Measurements from ENCODE around the gene AIG1.

The AIG1 gene

GRCh38 chr6:143333081-143333480 is 272.4 kb downstream of the AIG1 start:
- Histone ChIP-seq H3K27me3 (replicated peaks; ENCODE audit: insufficient read depth, low read length) (no peaks in the 10 kb centered on the region), H2AFZ (ENCODE audit: low read length) (no peak overlapping the region), H3K9me2 (replicated peaks; ENCODE audit: insufficient read depth, low read length) (no peaks in the 10 kb centered on the region), H3K4me1 (ENCODE audit: low read length) (no peaks in the 10 kb centered on the region), H3K4me2 (ENCODE audit: low read depth, low read length) (no peak overlapping the region), H3F3A (ENCODE audit: insufficient read depth, low read length) (no peaks in the 10 kb centered on the region), H3K9me3 (replicated peaks; ENCODE audit: insufficient read depth, low read length) (no peaks in the 10 kb centered on the region), H3K79me2 (ENCODE audit: low read length) (no peaks in the 10 kb centered on the region), H3K36me3 (replicated peaks; ENCODE audit: insufficient read depth, low read length) (no peaks in the 10 kb centered on the region), H3K4me3 (ENCODE audit: low read length) (no peak overlapping the region), H3K9ac (ENCODE audit: low read length) (no peak overlapping the region), H4K20me1 (ENCODE audit: insufficient read depth, low read length) (no peaks in the 10 kb centered on the region), H3K27ac (ENCODE audit: low read length) (no peak overlapping the region)
- TF ChIP-seq, protein P1, sequence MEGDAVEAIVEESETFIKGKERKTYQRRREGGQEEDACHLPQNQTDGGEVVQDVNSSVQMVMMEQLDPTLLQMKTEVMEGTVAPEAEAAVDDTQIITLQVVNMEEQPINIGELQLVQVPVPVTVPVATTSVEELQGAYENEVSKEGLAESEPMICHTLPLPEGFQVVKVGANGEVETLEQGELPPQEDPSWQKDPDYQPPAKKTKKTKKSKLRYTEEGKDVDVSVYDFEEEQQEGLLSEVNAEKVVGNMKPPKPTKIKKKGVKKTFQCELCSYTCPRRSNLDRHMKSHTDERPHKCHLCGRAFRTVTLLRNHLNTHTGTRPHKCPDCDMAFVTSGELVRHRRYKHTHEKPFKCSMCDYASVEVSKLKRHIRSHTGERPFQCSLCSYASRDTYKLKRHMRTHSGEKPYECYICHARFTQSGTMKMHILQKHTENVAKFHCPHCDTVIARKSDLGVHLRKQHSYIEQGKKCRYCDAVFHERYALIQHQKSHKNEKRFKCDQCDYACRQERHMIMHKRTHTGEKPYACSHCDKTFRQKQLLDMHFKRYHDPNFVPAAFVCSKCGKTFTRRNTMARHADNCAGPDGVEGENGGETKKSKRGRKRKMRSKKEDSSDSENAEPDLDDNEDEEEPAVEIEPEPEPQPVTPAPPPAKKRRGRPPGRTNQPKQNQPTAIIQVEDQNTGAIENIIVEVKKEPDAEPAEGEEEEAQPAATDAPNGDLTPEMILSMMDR (IDR thresholded peaks at IDR 0.05; ENCODE audit: low read length) = no peak
- TF ChIP-seq EZH2phosphoT487 (IDR thresholded peaks at IDR 0.05; ENCODE audit: low read length) = no peak
- no peak for TF ChIP-seq EZH2 (optimal IDR thresholded peaks at IDR 0.05; ENCODE audit: low read depth, low read length)
- DNase-seq = no peak

DNA sequence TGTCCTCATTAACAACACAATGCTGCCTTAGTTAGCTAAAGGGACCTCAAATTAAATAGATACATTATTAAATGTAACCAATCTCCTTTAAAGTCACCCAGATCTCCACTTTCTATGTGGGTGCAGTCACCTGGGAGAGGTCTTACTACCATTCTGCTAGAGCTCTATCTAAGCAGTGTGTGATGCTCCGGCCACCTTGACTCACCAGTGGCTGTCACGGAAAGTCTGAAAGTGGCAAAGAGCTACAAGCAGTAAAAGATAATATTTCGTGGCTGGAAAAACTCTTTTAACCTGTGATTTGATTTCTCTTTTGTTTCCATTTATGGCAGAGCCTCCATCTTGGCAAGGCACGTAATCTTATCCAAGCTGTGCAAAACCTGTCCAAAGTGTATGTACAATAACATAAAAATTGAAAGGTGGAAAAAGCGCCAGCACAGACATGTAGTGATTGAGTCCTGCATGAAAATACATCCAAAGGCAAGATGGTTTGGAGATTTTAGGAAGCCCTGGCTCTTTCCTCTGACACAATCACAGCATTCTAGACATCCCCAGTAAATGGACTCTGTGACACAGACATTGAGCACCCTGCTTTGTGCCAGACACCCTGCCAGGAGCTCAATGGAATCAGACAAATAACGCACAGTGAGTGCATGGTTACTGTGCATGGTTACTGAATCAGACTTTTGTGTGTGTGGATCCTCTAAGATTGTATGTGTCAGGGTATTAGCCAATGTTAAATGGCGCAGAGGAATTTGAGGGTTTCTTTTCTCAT is 273.2 kb downstream of the AIG1 start:
- no peaks in the 10 kb centered on the region for H3K4me1 ChIP-seq (ENCODE audit: low read length)
- H3K4me2 ChIP-seq (ENCODE audit: low read depth, low read length) = no peak overlapping the region
- no peaks in the 10 kb centered on the region for H3K9me2 ChIP-seq (replicated peaks; ENCODE audit: insufficient read depth, low read length)
- no peak overlapping the region for H3K4me3 ChIP-seq (ENCODE audit: low read length)
- no peak for TF ChIP-seq EZH2phosphoT487 (IDR thresholded peaks at IDR 0.05; ENCODE audit: low read length)
- TF ChIP-seq, protein P1 (IDR thresholded peaks at IDR 0.05; ENCODE audit: low read length) = no peak
- no peak for TF ChIP-seq EZH2 (optimal IDR thresholded peaks at IDR 0.05; ENCODE audit: low read depth, low read length)
- H3F3A ChIP-seq (ENCODE audit: insufficient read depth, low read length) = no peaks in the 10 kb centered on the region
- no peaks in the 10 kb centered on the region for H3K36me3 ChIP-seq (replicated peaks; ENCODE audit: insufficient read depth, low read length)
- H3K9me3 ChIP-seq (replicated peaks; ENCODE audit: insufficient read depth, low read length) = no peaks in the 10 kb centered on the region
- no peaks in the 10 kb centered on the region for H3K79me2 ChIP-seq (ENCODE audit: low read length)
- H2AFZ ChIP-seq (ENCODE audit: low read length) = no peak overlapping the region
- H4K20me1 ChIP-seq (ENCODE audit: insufficient read depth, low read length) = no peaks in the 10 kb centered on the region
- no peak overlapping the region for H3K27ac ChIP-seq (ENCODE audit: low read length)
- H3K9ac ChIP-seq (ENCODE audit: low read length) = no peak overlapping the region
- DNase-seq = no peak
- H3K27me3 ChIP-seq (replicated peaks; ENCODE audit: insufficient read depth, low read length) = no peaks in the 10 kb centered on the region

- Histone ChIP-seq H3K9ac (ENCODE audit: low read length) (no peak overlapping the region), H3K4me2 (ENCODE audit: low read depth, low read length) (no peak overlapping the region), H3K9me3 (replicated peaks; ENCODE audit: insufficient read depth, low read length) (no peaks in the 10 kb centered on the region), H3K4me1 (ENCODE audit: low read length) (no peaks in the 10 kb centered on the region), H3K36me3 (replicated peaks; ENCODE audit: insufficient read depth, low read length) (no peaks in the 10 kb centered on the region), H3K4me3 (ENCODE audit: low read length) (no peak overlapping the region), H3F3A (ENCODE audit: insufficient read depth, low read length) (no peaks in the 10 kb centered on the region), H3K9me2 (replicated peaks; ENCODE audit: insufficient read depth, low read length) (no peaks in the 10 kb centered on the region), H2AFZ (ENCODE audit: low read length) (no peak overlapping the region), H3K27me3 (replicated peaks; ENCODE audit: insufficient read depth, low read length) (no peaks in the 10 kb centered on the region), H3K27ac (ENCODE audit: low read length) (no peak overlapping the region), H3K79me2 (ENCODE audit: low read length) (no peaks in the 10 kb centered on the region), H4K20me1 (ENCODE audit: insufficient read depth, low read length) (no peaks in the 10 kb centered on the region)
- DNase-seq = no peak
- TF ChIP-seq, protein P1 (IDR thresholded peaks at IDR 0.05; ENCODE audit: low read length) = no peak
- TF ChIP-seq EZH2 (optimal IDR thresholded peaks at IDR 0.05; ENCODE audit: low read depth, low read length) (no peak), EZH2phosphoT487 (IDR thresholded peaks at IDR 0.05; ENCODE audit: low read length) (no peak)
These were observed 275.2 kb downstream of the AIG1 start for GRCh38 chr6:143335865-143336264.

Data from MM.1S (cell line).